Measurements from ENCODE around the gene METAP1D. TPM values are rescaled to one million over a fixed set of nuclear protein-coding genes. Genes with fewer than 3 reads are reported as not detected.

Gene METAP1D
- total and polyA plus RNA-seq, 4 donors, result 2.5 to 17.8 (median 3.0) TPM

- no peaks in the 10 kb centered on the region for H3K27me3 ChIP-seq (ENCODE audit: control insufficient read depth in 3 of 3, insufficient read depth in 3 of 3, low read length in 2 of 3)
- no peak overlapping the region for H3K27ac ChIP-seq (ENCODE audit: low read depth in 1 of 2, low read length in 1 of 2)
- H3K36me3 ChIP-seq (ENCODE audit: control insufficient read depth in 4 of 4, insufficient read depth in 4 of 4, low read length in 4 of 4), result no peaks in the 10 kb centered on the region
- H3K9me3 ChIP-seq (ENCODE audit: control insufficient read depth in 4 of 4, insufficient read depth in 3 of 4, low read length in 3 of 4), result no peaks in the 10 kb centered on the region
- ATAC-seq (ENCODE audit: insufficient read depth, low FRiP score) (no peak), DNase-seq (no peak)
- peaks cover 0 to 9% (median under 1%) of the 10 kb centered on the region in 5 donors for H3K4me1 ChIP-seq (ENCODE audit: control insufficient read depth in 5 of 5, insufficient read depth in 5 of 5, low read length in 5 of 5)
- WGBS, 2 donors, result 63 to 66% methylated on average over 3 of the region's 3 CpGs
- H3K4me3 ChIP-seq, result no peak overlapping the region
- TF ChIP-seq, protein P1, sequence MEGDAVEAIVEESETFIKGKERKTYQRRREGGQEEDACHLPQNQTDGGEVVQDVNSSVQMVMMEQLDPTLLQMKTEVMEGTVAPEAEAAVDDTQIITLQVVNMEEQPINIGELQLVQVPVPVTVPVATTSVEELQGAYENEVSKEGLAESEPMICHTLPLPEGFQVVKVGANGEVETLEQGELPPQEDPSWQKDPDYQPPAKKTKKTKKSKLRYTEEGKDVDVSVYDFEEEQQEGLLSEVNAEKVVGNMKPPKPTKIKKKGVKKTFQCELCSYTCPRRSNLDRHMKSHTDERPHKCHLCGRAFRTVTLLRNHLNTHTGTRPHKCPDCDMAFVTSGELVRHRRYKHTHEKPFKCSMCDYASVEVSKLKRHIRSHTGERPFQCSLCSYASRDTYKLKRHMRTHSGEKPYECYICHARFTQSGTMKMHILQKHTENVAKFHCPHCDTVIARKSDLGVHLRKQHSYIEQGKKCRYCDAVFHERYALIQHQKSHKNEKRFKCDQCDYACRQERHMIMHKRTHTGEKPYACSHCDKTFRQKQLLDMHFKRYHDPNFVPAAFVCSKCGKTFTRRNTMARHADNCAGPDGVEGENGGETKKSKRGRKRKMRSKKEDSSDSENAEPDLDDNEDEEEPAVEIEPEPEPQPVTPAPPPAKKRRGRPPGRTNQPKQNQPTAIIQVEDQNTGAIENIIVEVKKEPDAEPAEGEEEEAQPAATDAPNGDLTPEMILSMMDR (IDR thresholded peaks at IDR 0.05; ENCODE audit: control extremely low read depth, extremely low read depth), result no peak
- no peak overlapping the region for H3K9ac ChIP-seq (ENCODE audit: insufficient read depth in 1 of 2, low read length in 2 of 2)
Measured at GRCh38 chr2:172046866-172047565, 47.3 kb downstream of the METAP1D start.

GRCh38 chr2:172047566-172048507, 48.1 kb downstream of the METAP1D start:
- Histone ChIP-seq H3K9me3 (ENCODE audit: control insufficient read depth in 4 of 4, insufficient read depth in 3 of 4, low read length in 3 of 4) (no peaks in the 10 kb centered on the region), H3K27me3 (ENCODE audit: control insufficient read depth in 3 of 3, insufficient read depth in 3 of 3, low read length in 2 of 3) (no peaks in the 10 kb centered on the region), H3K4me3 (no peak overlapping the region), H3K4me1 (ENCODE audit: control insufficient read depth in 5 of 5, insufficient read depth in 5 of 5, low read length in 5 of 5) (peaks cover 0 to 14% (median 8%) of the 10 kb centered on the region in 5 donors), H3K36me3 (ENCODE audit: control insufficient read depth in 4 of 4, insufficient read depth in 4 of 4, low read length in 4 of 4) (no peaks in the 10 kb centered on the region), H3K27ac (ENCODE audit: low read depth in 1 of 2, low read length in 1 of 2) (no peak overlapping the region), H3K9ac (ENCODE audit: insufficient read depth in 1 of 2, low read length in 2 of 2) (no peak overlapping the region)
- DNase-seq (no peak), ATAC-seq (ENCODE audit: insufficient read depth, low FRiP score) (no peak)
- TF ChIP-seq, protein P1 (IDR thresholded peaks at IDR 0.05; ENCODE audit: control extremely low read depth, extremely low read depth), result no peak
- WGBS, 2 donors, result 93 to 97% methylated on average over 8 of the region's 8 CpGs

DNA sequence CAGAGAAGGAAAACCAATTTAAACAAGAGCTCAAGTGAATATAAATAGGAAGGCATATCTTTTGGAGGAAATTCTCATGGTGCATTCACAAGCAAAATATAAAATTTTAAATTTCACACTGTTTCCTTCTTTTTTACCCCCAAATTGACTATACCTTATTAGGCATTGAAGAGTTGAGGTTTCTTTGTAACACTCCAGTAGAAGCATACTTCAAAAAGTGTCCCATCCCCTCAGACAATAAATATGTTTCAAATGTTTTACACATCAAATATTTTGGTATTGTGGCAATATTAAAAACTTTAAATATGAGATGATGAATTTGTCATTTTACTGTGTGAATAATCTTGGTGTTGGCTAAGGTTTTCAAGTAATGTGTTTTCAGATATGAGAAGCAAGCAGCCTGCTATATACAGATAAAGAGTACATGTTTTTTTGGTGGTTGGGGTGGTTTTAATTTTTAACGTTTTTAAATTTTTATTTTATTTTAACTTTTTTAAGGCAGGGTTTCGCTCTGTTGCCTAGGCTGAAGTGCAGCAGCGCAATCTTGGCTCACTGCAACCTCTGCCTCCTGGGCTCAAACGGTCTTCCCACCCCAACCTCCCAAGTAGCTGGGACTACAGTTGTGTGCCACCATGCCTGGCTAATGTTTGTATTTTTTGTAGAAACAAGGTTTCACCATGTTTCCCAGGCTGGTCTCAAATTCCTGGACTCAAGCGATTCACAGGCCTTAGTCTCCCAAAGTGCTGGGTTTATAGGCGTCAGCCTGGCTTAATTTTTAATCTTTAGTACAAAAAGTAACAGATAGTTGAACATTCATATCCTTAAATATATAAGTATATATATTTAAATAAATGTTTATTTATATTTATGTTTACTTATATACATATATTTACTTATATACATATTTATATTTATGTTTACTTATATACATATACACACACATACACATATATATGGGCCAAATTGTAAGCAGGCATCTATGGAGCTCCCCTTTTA, 49.1 kb downstream of the METAP1D start:
- Histone ChIP-seq H3K36me3 (ENCODE audit: control insufficient read depth in 4 of 4, insufficient read depth in 4 of 4, low read length in 4 of 4) (no peaks in the 10 kb centered on the region), H3K27ac (ENCODE audit: low read depth in 1 of 2, low read length in 1 of 2) (no peak overlapping the region), H3K9me3 (ENCODE audit: control insufficient read depth in 4 of 4, insufficient read depth in 3 of 4, low read length in 3 of 4) (no peaks in the 10 kb centered on the region), H3K27me3 (ENCODE audit: control insufficient read depth in 3 of 3, insufficient read depth in 3 of 3, low read length in 2 of 3) (no peaks in the 10 kb centered on the region), H3K4me1 (ENCODE audit: control insufficient read depth in 5 of 5, insufficient read depth in 5 of 5, low read length in 5 of 5) (peaks cover 0 to 16% (median 8%) of the 10 kb centered on the region in 5 donors), H3K4me3 (no peak overlapping the region), H3K9ac (ENCODE audit: insufficient read depth in 1 of 2, low read length in 2 of 2) (no peak overlapping the region)
- TF ChIP-seq, protein P1 (IDR thresholded peaks at IDR 0.05; ENCODE audit: control extremely low read depth, extremely low read depth), result no peak
- no peak for ATAC-seq (ENCODE audit: insufficient read depth, low FRiP score)
- DNase-seq, result no peak
- WGBS, 2 donors, result 95 to 97% methylated on average over 6 of the region's 6 CpGs

All from lung (tissue), 12 donors.